GM19099 (cell line): Measurements from ENCODE around the gene SYCN.

Experiments used
- POLR2A ChIP-seq: IDR thresholded peaks from 3 replicates; pipeline ENCODE4 v1.6.1; 2011; ENCODE audit warnings: low read depth; ENCODE audit not compliant: insufficient read length; ENCODE audit errors: extremely low read depth

SYCN gene

DNA sequence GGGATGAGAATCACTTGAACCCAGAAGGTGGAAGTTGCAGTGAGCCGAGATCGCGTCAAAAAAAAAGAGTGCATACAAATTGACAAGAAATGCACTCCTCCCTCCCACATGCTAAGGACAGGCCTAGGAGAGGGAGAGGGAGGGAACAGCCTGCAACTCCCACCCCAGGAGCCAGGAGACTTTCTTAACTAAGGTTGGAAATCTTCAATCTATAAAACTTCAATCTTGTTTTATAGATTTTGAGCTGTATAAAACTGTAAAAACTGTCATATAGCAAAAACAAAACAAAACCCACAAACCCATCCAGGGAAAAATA is 1.3 kb upstream of the SYCN start:
- TF ChIP-seq POLR2A: no peak

DNA sequence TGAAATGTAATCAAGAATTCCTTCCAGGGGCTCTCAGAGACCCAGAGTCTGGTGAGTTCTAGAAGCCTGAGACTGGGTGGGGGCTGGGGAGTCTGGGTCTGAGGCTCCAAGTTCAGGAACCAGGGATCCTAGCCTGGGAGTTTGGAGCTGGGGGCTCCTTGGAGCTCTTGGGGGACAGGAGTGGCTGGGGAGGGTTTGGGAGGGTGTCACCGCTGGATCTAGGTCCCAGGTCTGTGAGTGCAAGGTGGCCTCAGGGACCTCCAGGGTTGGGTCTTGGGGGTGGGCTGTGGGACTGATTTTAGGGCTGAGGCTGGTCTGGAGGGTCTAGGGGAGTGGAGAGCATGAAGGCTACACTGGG is 1.1 kb downstream of the SYCN start:
- TF ChIP-seq POLR2A: no peak

DNA sequence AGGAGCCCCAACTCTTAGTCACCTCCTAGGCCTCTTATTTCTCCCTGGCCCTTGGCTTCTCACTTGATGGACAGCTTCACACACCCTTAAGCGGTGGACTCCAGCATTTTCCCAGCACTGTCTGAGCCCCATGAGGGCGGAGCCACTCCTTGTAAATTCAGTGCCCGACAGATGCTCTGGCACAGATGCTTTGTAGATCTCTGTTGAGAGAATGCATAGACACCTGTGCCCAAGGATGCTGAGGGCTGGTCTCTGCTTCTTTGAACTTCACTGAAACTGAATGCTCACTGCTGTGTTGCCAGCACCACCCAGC is 3.3 kb downstream of the SYCN start:
- no peak for TF ChIP-seq POLR2A

DNA sequence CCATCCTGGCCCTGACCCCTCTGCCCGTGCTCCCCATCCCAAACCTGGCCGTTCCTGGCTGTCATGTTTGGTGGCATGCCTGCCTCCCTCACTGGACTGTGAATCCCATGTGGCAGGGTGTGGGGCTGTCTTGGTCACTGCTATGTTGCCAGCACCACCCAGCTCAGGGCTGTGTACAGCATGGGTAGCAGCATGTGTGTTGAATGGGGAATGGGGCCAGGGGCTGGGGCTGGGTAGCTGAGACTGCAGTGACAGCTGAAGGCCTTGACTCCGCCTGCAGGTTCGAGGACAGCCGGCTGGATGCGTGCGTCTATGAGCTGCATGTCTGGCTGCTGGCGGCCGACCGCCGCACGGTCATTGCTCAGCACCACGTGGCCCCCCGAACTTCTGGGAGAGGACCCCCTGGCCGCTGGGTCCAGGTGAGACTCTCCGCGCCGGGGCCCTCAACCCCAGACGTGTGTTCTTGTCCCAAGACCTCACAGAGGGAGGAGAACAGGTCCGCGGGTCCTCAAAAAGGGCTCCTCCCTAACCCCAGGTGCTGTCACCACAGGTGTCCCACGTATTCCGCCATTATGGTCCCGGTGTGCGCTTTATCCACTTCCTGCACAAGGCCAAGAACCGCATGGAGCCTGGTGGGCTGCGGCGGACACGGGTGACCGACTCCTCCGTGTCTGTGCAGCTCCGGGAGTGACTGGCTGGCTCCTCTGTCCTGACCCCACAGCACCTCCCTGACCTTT is 3.8 kb downstream of the SYCN start:
- TF ChIP-seq POLR2A: no peak

DNA sequence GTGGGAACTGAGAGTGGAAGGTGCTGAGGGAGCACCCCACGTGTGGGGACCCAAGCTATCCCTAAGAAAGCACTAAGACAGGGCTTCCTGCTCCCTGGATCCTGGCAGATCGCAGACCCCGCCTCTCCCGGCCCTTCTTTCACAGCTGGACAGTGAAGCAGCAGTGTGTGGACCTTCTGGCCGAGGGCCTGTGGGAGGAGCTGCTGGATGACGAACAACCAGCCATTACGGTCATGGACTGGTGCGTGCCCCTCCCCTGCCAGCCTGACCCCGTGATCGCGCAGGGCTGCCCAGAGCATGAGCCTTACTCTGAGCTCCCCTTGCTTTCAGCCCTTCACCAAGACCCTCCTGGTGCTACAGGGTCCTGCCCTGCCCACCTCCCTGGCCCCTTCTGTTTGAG is 5.0 kb downstream of the SYCN start:
- TF ChIP-seq POLR2A: no peak

DNA sequence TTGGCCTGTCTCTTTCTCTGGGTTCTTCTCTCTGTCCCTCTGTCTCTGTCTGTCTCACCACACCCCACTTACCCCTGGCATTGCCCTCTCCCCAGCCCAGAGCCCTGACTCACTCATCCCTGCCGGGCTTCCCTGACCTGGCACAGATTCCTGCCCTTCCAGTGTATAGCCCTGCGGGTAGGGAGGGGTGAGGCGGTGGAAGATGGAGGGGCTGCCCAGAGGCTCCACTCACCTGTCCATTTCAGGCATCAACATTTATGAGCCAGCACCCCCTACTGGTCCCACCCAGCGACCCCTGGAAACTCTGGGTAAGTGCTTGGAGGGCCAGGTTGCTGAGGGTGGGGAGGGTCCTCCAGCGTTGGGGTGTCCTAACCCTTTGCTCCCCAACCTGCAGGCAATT is 6.3 kb downstream of the SYCN start:
- TF ChIP-seq POLR2A: no peak

DNA sequence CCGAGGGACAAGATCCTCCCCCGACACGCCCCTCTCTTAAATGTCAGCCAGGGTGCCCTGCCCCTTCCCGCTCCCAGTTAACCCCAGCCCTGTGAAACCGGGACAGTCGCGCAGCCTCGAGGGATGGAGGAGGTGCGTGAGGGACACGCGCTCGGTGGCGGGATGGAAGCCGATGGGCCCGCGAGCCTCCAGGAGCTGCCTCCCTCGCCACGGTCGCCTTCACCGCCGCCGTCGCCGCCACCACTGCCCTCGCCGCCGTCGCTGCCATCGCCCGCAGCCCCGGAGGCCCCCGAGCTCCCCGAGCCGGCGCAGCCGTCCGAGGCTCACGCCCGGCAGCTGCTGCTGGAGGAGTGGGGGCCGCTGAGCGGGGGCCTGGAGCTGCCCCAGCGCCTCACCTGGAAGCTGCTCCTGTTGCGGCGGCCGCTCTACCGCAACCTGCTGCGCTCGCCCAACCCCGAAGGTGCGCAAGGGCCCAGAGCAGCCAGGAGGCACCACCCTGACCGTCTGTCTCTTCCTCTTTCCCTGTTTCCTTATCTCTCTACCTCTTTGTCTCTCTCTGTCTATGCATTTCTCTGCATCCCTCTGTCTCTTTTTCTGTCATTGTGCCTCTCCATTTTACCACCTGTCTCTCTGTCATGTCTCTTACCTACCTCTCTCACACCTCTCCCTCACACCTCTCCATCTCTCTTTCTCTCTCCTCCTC is 7.1 kb downstream of the SYCN start, which contains the start of gene NCCRP1:
TSS of gene NCCRP1 (plus strand) at position 105 of the 703 bp plus-strand sequence. CDS start at position 124, 19 bp downstream.
- TF ChIP-seq POLR2A: no peak

DNA sequence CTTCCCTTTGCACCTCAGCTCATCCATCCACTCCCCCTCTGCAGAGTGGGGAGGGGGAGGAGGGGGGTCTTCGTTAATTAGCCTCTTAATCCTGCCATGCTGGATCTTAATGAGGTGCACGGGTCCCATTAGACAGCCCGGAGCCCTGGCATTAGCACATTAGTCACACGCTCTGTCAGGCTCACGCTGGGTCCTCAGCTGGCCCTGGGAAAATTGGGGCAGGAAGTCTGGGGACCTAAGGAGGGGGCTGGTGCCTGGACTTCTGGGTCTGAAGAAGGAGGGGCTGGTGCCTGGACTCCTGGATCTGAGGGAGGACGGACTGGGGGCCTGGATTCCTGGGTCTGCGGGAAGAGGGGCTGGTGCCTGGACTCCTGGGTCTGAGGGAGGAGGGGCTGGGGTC is 7.7 kb downstream of the SYCN start:
- TF ChIP-seq POLR2A: no peak

DNA sequence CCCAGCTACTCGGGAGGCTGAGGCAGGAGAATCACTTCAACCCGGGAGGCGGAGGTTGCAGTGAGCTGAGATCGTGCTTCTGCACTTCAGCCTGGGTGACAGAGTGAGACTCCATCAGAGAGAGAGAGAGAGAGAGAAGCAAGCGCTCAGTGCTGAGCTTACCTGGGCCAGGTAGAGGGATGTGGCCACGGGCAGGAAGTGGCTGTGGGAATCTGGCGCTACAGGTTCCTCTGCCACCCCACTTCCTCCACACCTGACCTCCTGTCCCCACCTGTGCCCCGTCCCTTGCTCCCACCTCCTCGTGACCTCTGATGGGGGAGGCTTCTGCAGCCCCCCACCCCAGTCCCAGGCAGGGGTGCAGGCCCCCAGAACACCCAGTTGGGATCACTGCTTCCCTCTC is 8.3 kb downstream of the SYCN start:
- TF ChIP-seq POLR2A: no peak

DNA sequence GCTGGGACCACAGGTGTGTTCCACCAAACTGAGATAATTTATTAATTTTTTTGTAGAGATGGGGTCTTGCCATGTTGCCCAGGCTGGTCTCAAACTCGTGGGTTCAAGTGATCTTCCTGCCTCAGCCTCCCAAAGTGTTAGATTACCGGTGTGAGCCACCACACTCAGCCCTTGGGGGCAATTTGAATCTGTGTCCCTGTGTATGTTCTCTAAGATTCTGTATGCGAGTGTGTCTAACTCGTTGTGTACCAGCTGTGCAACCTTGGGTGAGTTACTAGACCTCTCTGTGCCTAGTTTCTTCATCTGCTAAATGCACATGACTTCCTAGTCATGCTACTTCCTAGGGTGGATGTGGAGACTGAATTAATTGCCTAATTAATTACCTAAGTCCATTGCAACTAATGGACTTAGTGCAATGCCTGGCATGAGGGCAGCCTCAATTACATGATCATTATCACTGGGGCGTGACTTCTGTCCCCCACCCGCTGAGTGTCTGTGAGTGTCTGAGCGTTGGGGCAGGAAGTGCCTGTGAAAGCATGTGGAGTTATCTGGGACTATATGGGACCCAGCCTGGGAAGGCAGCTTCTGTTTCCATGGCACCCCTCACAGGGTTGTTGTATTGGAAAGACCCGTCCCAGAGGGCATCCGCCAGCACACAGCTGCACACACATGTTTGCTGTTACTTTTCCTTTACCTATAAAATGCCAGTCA is 9.1 kb downstream of the SYCN start:
- no peak for TF ChIP-seq POLR2A

DNA sequence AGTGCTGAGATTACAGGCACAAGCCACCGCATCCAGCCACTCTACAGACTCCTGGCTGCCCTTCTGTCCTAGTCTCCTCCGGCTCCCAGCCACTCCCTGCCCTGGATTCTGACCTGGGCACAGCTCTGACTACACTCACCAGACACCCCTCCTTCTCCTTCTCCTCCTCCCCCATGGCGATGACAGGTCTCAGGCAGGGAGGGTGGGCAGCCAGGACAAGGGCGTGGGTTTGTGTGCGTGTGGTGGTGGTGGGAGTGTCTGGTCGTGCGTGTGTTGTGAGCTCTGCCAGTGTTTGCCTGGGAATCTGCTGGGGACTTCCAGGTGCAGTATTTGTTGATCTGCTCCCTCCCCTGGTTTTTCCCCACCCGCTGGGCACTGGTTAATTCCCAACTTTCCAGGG is 10.3 kb downstream of the SYCN start:
- TF ChIP-seq POLR2A: no peak

DNA sequence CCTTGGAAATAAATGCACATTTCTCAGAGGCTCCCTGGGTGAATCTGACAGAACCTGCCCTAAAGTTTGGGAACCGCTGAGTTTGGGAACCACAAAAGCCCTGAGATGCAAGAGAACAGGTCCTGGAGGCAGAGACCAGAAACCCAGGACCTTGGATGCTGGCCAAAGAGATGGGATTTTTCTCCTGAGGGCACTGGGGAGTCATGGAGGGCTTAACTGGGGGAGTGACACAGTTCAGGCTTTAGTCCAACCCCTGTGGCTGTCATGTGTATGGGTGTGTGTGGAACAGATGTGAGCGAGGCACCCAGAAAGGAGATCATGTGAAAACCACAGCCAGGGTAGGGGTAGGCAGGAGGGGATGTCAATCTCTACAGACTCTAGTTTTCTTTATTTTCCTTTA is 11.2 kb downstream of the SYCN start:
- TF ChIP-seq POLR2A: no peak

DNA sequence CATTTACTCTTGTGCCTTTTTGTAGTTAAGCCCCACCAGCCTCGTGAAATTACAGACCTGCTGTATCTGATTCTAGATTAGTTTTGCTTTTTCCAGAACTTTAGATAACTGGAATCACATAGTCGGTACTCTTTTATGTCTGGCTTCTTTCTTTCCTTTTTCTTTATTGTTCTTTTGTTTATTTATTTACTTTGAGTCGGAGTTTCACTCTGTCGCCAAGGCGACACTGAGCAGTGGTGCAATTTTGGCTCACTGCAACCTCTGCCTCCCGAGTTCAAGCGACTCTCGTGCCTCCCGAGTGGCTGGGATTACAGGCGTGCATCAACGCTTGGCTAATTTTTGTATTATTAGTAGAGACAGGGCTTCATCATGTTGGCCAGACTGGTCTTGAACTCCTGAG is 13.3 kb downstream of the SYCN start:
- no peak for TF ChIP-seq POLR2A

DNA sequence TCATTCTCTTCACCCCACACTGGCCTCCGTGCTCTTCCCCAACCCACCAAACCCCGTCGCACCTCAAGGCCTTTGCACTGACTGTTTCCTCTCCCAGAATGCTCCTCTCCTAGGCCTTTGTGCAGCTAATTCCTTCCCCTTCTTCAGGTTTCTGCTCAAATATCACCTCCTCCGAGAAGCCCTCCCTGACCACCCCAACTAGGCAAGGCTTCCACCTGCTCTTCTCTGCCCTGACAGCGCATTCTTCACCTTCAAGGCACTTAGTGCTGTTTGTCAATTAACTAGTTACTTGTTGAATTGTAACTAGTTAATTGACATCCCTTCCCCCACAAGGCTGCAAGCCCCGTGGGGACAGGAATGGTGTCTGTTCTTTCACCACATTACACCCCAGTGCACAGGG is 15.1 kb downstream of the SYCN start:
- no peak for TF ChIP-seq POLR2A

DNA sequence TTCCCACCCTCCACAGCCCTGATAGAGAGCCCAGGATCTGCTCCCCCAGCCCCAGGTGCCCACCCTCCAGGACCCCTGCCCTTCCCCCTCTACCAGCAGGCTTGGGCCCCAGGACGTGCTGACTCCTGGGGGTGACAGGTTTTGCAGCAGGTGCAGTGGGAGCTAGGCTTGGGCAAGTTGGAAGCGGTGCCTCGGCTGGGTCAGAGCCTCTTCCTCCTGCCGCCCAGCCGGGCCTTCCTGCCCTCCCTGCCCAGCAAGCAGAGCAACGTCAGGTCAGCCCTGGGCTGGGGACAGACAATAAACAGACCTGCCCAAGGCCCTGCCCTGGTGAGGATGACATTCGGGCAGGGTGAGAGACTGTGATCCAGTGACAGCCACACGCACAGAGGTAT is 16.5 kb downstream of the SYCN start:
- no peak for TF ChIP-seq POLR2A

DNA sequence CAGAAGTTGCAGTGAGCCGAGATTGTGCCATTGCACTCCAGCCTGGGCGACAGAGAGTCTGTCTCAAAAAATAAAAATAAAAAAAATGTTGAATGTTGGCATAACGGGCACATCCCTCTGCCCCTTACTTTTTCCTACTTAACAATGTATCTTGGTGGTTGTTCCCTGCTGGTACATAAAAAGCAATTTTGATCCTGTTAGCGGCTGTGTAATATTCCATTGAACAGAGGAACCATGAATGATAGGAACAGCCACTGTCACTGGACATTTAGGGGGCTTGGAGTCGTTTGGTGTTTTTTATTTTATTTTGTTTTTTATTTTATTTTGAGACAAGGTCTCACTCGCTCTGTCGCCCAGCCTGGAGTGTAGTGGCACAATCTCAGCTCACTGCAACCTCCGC is 17.7 kb downstream of the SYCN start:
- TF ChIP-seq POLR2A: no peak
